Measurements from ENCODE around the gene TULP3.
"Not testable (repeated sequence)": the region's sequence is repeated elsewhere in the genome, so short reads cannot be mapped to it uniquely, and the experiment has no call there.

Gene TULP3, protein sequence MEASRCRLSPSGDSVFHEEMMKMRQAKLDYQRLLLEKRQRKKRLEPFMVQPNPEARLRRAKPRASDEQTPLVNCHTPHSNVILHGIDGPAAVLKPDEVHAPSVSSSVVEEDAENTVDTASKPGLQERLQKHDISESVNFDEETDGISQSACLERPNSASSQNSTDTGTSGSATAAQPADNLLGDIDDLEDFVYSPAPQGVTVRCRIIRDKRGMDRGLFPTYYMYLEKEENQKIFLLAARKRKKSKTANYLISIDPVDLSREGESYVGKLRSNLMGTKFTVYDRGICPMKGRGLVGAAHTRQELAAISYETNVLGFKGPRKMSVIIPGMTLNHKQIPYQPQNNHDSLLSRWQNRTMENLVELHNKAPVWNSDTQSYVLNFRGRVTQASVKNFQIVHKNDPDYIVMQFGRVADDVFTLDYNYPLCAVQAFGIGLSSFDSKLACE

DNA sequence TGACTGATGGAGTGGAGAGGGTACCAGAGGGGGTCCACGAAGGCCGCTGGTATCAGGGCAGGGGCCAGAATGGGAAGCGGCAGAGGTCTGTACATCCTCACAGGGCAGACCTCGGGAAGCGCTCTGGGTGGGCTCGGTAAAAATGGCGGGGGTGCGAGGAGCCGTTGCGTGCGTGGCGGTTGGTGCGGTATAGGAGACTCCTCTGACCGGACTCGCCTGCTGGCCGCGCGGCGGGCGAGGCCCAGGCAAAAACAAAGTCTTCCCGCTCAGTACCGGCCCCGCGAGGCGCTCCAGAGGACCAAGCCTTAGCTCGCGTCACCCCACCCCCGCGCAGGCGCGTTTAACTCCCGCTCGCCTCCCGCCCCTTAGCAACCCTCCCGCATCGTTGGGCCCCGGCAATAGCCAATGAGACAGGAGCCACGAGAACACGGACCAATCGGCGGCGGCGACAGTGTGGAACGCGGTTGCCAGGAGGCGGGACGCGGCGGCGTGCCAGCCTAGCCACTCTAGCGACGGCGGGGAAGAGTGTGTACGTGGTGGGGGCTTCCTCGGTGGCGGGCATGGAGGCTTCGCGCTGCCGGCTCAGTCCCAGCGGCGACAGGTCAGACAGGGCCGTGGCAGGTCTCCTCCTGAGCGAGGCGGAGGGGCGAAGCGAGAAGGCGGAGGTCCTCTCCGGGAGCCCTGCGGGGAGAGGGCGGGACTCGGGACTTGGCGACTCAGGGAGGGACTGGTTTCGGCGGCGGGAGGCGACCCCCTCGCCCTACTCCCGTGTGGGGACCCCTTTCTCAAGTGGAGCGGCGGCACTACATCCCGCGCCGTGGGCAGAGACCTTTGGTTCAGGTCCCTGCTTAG, at the start of gene TULP3:
TSS of gene TULP3 (plus strand) at position 504 of the 852 bp plus-strand sequence. CDS start at position 561, 57 bp downstream.
- DNase-seq: peak; percentile 99

GRCh38 chr12:2841056-2841650, 49.5 kb upstream of the TULP3 start:
- no peak for DNase-seq

DNA sequence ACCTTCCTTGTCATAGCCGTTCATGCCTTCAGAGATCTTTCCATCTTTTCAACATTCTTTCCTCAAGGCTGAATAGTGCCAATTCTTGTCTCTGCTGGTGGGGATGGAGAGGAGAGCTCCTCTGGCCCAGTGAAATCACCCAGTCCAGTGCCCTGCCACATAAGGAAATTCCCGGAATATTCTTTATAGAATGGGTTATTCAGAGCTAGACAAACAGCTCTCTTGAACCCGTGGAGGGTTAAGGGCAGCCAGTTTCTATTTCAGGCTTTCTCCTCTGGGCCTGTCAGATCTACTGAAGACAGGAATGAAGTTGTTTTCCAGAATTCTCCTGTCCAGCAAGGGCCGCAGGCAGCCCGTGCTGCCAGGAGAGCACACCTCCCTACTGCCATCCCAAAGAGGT, 47.7 kb upstream of the TULP3 start:
- DNase-seq: no peak

- no peak for DNase-seq
These were observed 45.9 kb upstream of the TULP3 start for GRCh38 chr12:2844786-2845185.

GRCh38 chr12:2845280-2845679, 45.4 kb upstream of the TULP3 start:
- DNase-seq: no peak

DNA sequence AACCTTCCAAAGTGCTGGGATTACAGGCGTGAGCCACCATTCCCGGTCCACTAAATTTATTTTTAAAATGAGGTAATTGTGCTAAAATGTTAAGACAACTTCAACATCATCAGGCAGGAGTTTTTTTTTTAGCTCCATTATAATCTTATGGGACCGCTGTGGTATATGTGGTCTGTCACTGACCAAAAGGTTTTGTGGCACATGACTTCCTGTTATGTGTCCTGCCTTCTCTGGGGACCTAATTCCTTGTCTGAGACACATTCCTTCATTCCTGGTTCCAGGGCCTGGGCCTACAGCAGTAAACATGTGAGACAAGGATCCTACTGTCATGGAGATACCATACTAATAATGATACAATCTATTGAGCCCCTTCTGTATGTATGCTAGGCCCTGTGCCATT, 38.8 kb upstream of the TULP3 start:
- DNase-seq: no peak

DNA sequence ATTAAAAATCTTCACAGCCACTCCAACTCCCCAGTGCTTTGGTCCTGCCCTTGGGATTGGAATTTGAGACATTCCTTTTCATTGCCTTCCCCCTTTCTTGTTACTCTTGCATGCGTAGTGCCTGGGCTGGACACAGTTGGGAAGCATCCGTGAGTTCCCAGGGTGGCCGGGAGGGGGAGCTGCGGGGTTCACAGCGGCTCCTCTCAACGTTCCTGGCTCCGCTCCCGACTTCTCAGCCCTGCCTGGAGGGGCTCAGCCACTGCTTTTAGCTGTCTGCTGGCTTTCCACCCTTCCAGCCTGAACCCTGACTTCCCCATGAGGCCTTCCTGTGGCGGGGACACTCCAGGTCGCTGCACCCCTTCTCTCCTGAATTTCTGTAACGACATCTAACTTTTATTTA, 37.1 kb upstream of the TULP3 start:
- peak; percentile 58 for DNase-seq

GRCh38 chr12:2854669-2855453, 35.8 kb upstream of the TULP3 start:
- no peak for DNase-seq

DNA sequence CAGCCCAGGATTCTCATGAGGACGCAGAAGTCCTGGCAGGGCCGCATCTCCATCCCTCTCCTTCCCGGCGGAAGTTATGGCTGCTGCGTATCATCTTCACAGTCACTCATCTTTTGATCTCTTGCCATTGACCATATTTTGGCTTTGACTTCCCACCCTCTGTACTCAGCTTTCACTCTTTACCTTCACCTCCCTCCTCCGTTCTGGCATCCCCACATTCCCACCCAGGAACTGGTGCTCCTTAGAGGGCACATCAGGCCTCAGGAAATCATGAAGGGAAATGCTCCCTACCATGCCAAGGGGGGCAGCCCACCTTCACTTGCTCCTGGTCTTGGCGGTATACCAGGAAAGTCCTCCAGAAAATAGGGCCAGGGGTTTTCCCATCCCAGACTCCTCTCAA, 35.1 kb upstream of the TULP3 start:
- DNase-seq: no peak

DNA sequence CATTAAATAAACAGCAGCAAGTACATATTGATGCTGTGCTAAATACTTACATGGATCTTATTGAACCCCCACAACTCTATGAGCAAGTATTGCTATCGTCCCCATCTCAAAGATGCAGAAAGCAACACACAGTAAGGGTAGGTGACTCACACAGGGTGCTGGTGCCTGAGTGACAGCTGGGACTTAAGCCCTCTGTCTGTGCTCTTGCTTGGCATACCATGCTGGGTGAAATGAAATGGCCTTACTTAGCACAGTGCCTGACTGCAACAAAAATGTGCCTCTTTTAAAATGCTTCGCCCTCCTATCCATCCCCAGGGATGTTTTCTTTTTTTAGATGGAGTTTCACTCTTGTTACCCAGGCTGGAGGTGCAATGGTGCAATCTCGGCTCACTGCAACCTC, 34.6 kb upstream of the TULP3 start:
- no peak for DNase-seq

GRCh38 chr12:2857021-2857431, 33.7 kb upstream of the TULP3 start, which contains the start of gene TEX52:
Gene TEX52 (minus strand): TSS chr12:2857039. CDS start chr12:2857026, 13 bp downstream.
- DNase-seq: no peak

- DNase-seq: no peak
These were observed 33.1 kb upstream of the TULP3 start for GRCh38 chr12:2857576-2857975.

DNA sequence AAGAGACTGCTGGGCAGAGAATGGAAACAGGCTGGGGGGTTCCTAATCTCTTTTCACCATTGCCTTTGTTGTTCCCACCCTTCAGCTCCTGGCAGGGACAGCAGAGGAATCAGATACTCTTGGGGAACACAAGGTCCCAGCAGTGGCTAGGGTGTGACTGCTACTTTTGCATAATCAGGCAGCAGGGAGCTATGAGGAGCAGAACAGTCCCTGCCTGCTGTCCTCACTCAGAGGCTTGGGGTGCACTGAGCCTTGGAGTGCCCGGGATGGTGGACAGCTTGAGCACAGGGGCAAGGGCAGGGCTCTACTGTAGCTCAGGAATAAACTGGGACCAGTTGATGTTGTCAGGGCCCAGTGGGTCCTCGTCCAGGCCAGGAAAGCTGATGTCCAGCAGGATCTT, 32.4 kb upstream of the TULP3 start:
- no peak for DNase-seq

- DNase-seq: no peak
These were observed 31.7 kb upstream of the TULP3 start for GRCh38 chr12:2858944-2859421.

DNA sequence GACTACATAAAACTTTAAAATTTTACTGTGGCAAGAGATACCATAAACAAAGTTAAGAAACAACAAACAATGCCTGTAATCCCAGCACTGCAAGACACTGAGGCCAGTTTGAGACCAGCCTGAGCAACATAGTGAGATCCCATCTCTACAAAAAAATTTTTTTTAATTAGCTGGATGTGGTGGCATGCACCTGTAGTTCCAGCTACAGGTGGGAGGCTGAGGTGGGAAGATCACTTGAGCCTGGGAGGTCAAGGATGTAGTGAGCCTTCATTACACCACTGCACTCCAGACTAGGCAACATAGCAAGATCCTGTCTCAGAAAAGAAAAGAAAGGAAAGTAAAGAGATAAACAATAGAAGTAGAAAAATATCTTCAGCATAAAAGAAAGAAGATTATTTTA, 30.5 kb upstream of the TULP3 start:
- no peak for DNase-seq

- DNase-seq: no peak
These were observed 27.8 kb upstream of the TULP3 start for GRCh38 chr12:2862876-2863275.

- DNase-seq: not testable (repeated sequence)
These were observed 27.3 kb upstream of the TULP3 start for GRCh38 chr12:2863402-2863801.

GRCh38 chr12:2864198-2864597, 26.5 kb upstream of the TULP3 start:
- DNase-seq: no peak

DNA sequence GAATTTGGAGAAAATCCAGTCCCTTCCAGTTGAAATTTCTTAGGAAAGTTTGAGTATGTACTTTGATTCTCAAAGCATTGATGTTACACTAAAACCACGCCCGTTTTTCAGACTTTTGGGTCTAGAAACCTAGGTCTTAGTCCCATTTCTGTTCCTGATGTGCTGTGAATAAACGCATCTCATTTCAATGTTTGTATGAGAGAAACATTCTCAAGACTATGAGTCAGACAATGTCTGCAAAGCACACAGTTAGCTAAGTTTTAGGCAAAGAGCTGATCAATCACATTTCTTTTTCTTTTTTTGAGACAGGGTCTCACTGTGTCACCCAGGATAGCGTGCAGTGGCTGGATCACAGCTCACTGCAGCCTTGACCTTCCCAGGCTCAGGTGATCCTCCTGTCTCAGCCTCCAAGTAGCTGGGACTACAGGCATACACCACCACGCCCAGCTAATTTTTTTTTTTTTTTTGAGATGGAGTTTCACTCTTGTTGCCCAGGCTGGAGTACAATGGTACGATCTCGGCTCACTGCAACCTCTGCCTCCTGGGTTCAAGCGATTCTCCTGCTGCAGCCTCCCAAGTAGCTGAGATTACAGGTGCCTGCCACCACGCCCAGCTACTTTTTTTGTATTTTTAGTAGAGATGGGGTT, 21.6 kb upstream of the TULP3 start:
- DNase-seq: not testable (repeated sequence)

DNA sequence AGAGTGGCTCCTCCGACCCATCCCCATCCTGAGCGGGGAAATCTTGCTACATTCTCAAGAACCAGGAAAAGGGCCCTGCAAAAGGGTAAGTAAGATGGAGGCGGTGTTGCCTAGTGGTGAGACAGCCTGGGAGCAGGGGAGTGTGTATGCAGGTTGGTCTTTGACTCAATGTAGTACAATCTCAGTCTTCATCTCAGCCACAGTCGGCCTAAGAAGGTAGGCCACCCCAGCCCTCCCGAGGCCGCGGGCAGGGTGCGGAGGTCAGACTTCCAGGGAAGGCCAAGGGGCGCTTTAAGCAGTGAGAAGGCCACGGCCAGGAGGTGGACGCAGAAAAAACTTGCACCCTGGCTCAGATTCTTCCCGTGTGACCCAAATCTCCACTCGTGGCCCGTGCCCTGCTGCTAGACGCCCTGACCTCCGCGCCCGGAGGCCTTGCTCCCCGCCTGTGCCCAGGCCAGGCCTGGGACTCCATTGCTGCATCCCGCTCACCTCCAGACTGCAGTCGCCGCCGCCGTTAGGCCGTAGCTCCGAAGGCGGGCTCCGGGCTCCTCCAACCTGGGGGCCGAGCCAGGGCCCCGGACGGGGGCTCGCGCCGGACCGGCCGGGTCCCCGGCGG, 14.2 kb upstream of the TULP3 start:
- peak; percentile 58 for DNase-seq
